Ectodermal cell (in vitro differentiated cells): ENCODE results near the gene HNRNPA3. TPM values are rescaled to one million over a fixed set of nuclear protein-coding genes. Genes with fewer than 3 reads are reported as not detected.

Source experiments
- H3K27ac ChIP-seq: 2 replicates; pipeline ENCODE4 v1.7.0; 2013; ENCODE audit warnings: mild to moderate bottlenecking, low read depth, low read length; ENCODE audit not compliant: insufficient read depth, poor library complexity, severe bottlenecking
- H3K27me3 ChIP-seq: 2 replicates; pipeline ENCODE4 v1.7.0; 2013; ENCODE audit warnings: mild to moderate bottlenecking, low read length; ENCODE audit not compliant: insufficient read depth, control insufficient read depth, poor library complexity, severe bottlenecking
- H3K36me3 ChIP-seq: one replicate; pipeline ENCODE4 v1.7.0; 2013; ENCODE audit warnings: low read length; ENCODE audit not compliant: control insufficient read depth, insufficient read depth
- H3K4me1 ChIP-seq: one replicate; pipeline ENCODE4 v1.7.0; 2013; ENCODE audit warnings: low read length; ENCODE audit not compliant: control insufficient read depth, insufficient read depth
- H3K4me3 ChIP-seq: 2 replicates; pipeline ENCODE4 v1.7.0; 2013; ENCODE audit warnings: low read depth, low read length, control low read depth; ENCODE audit not compliant: insufficient read depth
- H3K9me3 ChIP-seq: 2 replicates; pipeline ENCODE4 v1.7.0; 2013; ENCODE audit warnings: mild to moderate bottlenecking, low read length, moderate library complexity; ENCODE audit not compliant: control insufficient read depth
- WGBS, 2 experiments: methylation state at CpG; one replicate each; pipeline ENCODE4 v1.1.7; 2013; ENCODE audit warnings: missing lambda C conversion rate in 2 of 2; 5-methylcytosine and 5-hydroxymethylcytosine counted together
- polyA plus RNA-seq, 4 experiments: library from polyadenylated mRNA; stranded (reverse); fragments of 50-300 nt; gene quantifications; one replicate each; pipeline ENCODE4 v1.2.3, GENCODE V29; 2013

Gene HNRNPA3
- polyA plus RNA-seq (2013, experiment 1 of 4) = 485 TPM
- 446 TPM for polyA plus RNA-seq (2013, experiment 2 of 4)
- 245 TPM for polyA plus RNA-seq (2013, experiment 3 of 4)
- 269 TPM for polyA plus RNA-seq (2013, experiment 4 of 4)

DNA sequence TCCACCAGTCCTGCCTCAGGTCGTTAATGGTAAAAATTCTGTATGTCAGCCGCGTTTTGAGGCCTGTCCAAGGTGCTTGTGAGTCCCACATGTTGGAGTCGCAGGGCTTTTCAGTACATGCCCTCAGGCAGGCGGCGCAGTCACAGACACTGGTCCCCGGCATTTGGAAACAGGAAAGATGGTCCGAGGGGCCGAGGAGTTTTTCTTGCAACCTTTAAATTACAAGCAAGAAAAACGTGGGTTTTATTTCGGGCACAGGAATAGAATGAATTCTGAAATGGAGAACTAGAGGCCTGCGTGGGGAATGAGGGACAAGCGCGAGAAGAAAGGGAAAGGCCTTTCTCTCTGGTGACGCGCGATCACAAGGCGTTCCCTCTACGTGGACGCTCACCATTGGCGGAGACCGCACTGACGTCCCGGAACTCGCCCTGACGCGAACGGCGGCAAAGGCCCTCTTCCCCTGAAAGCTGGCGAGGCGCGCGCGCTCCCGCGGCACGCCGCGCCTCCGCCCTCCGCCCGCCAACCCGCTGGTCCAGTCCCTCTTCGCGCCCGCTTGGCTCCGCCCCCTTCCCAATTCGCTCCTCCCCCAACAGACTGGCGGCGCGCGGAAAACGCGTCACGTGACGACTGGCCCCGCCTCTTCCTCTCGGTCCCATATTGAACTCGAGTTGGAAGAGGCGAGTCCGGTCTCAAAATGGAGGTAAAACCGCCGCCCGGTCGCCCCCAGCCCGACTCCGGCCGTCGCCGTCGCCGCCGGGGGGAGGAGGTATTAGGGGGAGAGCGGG, at the start of gene HNRNPA3:
Gene HNRNPA3 (plus strand): TSS at position 689 of the 785 bp plus-strand sequence. CDS start 6 bp downstream, at position 695.
- H3K4me3 ChIP-seq = peak within 1 kb of the TSS; percentile 95
- WGBS, 2 experiments = 0 to 1% methylated on average over 74 of the region's 74 CpGs
- no peaks in the 10 kb centered on the region for H3K9me3 ChIP-seq
- H3K4me1 ChIP-seq = peaks cover 5% of the 10 kb centered on the region
- peaks cover 13% of the 10 kb centered on the region for H3K36me3 ChIP-seq
- no peaks in the 10 kb centered on the region for H3K27me3 ChIP-seq
- peak within 1 kb of the TSS; percentile 99 for H3K27ac ChIP-seq

DNA sequence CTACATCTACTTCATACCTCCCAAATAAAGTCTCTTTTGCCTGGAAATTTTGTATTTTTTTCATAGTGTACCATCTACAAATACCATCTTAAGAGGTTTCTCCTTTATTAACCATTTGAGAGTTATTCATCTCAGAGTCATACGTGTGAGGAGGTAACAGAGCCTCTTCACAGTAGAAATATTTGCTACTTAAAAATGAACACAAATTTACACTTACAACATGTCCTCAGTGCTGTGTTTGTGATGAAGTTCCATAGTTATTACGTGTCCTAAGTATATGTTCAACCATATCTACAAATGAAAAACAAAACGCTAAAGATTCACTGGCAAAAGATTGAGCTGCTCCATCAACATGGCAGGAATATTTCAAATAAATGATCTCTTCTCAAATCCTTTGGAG, 48.5 kb upstream of the HNRNPA3 start:
- WGBS, 2 experiments = 37 to 69% methylated on average over 2 to 3 of the region's 3 CpGs
- Histone ChIP-seq H3K27me3 (peaks cover 7% of the 10 kb centered on the region), H3K9me3 (no peaks in the 10 kb centered on the region), H3K4me3 (no peak overlapping the region), H3K4me1 (peaks cover 4% of the 10 kb centered on the region), H3K27ac (no peak overlapping the region), H3K36me3 (no peaks in the 10 kb centered on the region)

DNA sequence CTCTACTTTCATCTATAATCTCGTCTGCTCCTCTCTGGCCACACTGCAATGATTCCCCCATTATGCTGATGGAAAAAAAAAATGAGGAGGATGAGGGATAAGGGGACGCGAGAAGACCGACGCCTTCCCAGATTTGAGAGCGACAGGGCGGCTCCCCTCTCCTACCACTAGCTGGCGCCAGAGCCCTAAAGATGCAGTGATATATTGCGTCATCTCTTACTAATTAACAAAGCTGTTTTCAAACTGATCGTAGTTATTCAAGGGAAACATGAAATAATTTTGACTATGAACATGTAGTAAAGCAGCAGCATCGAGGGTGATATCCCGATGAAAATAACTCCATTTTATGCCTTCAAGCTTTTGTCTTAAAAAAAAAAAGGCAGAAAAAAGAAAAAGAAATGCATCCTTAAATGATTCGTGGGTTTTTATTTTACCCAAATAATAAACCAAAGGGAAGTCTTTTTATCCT, 48.0 kb upstream of the HNRNPA3 start:
- 5 to 11% methylated on average over 10 to 11 of the region's 13 CpGs for WGBS, 2 experiments
- no peaks in the 10 kb centered on the region for H3K9me3 ChIP-seq
- no peak overlapping the region for H3K27ac ChIP-seq
- peaks cover 4% of the 10 kb centered on the region for H3K4me1 ChIP-seq
- H3K4me3 ChIP-seq = no peak overlapping the region
- H3K27me3 ChIP-seq = peaks cover 7% of the 10 kb centered on the region
- no peaks in the 10 kb centered on the region for H3K36me3 ChIP-seq

DNA sequence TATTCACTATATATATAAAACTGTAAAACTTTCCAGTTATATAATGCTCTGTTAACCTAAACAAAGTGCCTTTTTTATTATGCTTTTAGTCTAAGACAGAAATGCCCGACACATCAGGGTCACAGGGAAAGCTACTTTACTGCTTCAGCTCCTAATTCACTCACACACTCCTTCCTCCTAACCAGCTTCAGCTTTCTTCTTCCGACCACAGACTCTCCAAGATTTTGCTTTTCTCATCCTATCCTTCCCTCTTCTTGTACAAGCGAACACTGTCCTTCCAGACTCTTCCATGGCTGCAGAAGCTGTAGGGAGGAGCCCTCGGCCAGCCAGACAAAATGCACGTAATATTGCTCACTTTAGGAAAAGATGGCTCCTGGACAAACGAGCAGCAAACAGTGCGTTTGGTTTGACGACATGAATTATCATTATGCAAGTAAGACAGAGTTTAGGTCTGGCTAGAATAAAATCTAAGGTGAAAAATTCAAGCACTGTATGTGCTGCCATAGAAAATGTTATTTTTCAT, 47.5 kb upstream of the HNRNPA3 start:
- Histone ChIP-seq H3K27ac (no peak overlapping the region), H3K9me3 (no peaks in the 10 kb centered on the region), H3K4me1 (peaks cover 4% of the 10 kb centered on the region), H3K36me3 (no peaks in the 10 kb centered on the region), H3K27me3 (peaks cover 7% of the 10 kb centered on the region), H3K4me3 (no peak overlapping the region)
- 76 to 80% methylated on average over 8 of the region's 8 CpGs for WGBS, 2 experiments

DNA sequence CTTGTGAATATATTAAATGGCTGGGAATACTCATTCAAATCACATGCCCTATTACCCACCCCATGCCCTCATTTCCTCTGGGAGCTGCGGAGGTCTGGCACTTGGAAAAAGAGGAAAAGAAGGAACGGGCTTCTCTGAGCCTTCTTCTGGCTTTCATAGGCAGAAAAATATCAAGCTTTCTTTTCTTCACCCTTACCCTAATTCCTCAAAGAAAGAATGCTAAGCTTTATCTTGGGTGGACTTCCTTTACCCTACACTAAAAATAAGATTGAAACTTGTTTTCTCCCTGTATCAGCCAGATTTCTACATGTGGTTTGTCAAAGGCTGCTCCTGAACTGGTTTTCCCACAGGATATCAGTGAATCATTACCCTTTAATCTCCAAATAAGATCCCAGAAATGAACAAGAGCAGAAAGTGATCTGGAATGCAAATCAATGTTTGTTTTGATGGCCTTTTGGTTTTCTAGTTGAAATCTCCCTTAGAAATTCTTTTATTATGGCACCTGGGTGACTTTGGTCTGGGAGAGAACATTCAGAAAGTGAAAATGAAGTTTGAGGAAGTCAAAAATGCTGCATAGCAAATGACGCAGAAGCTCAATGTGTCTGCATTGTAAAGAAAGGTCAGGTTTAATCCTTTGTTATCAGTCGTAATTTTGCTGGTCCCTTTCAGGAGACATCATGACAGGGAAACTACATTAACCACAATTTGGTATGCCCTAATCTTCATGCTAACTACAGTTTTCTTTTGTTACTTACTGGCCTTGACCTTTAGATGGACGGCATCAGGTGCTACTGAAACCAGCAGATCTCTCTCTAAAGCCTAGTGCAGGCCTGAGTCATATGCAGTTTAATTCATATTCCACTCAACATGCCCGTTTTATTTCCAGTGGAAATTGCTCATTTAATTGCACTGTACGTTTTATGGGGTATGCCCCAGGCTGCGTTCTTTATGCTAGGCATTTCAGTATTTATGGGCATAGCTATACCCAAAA, 46.6 kb upstream of the HNRNPA3 start:
- no peak overlapping the region for H3K27ac ChIP-seq
- peaks cover 4% of the 10 kb centered on the region for H3K4me1 ChIP-seq
- H3K4me3 ChIP-seq = no peak overlapping the region

DNA sequence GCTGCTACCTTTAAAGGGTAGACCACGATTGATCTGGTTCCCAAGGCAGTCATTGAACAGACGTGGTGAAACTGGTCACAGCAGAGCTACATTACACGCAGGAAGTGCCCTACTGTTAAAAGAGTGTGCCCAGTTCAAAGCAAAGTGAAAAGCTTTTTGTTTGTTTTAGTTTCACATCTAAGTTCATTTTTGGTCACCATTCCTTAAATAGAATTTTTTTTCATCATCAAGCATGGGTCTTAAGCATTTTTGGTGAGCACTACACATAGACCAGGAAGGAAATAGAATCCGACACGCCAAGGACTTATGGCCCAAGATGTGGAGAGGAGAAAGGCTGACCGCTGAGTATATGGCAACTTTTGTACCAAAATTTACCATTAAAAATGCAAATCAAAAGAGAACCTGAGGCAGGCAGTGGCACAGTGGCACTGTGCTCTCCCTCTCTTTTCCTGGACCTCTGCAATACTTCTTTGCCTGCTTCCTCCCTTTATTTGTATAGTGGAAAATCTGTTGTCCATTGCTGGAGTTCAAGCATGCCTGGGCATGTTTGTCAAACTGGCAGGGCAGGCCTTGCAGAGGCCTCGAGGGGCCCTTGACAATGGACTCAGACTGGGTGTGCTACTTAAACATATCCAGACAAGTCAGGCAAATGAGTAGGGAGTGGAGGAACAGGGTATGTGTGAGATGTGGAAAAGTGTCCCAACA, 42.6 kb upstream of the HNRNPA3 start:
- Histone ChIP-seq H3K4me1 (peaks cover under 1% of the 10 kb centered on the region), H3K27me3 (no peaks in the 10 kb centered on the region), H3K4me3 (no peak overlapping the region), H3K9me3 (no peaks in the 10 kb centered on the region), H3K27ac (no peak overlapping the region), H3K36me3 (no peaks in the 10 kb centered on the region)
- 90% methylated on average over 7 of the region's 7 CpGs for WGBS, 2 experiments

More for the DNA sequence above, 46.6 kb upstream of the HNRNPA3 start:
- WGBS, 2 experiments = 76 to 88% methylated on average over 7 to 8 of the region's 8 CpGs
- H3K36me3 ChIP-seq = no peaks in the 10 kb centered on the region
- H3K27me3 ChIP-seq = peaks cover 7% of the 10 kb centered on the region
- H3K9me3 ChIP-seq = no peaks in the 10 kb centered on the region

DNA sequence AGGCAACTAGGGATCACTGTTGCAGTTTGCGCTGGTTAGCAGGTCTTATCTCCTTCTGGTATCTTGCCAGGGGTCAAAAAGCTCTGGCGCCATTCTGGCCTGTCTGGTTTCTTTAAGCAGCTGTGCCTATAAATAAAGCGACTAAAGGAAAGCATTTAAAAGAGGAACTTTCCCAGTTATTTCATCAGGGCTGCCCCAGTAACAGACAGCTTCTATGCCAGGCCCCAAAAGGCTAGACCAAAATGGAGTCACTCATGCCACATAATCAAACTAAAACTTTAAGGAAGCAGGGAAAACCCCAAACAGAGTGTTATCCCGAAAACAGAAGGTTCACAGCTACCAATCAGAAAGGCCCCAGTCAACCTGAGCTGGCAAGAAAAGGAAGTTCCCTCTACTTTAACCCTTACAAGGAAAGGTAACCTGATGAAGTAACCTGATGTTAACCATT, 41.2 kb upstream of the HNRNPA3 start:
- no peak overlapping the region for H3K4me3 ChIP-seq
- no peaks in the 10 kb centered on the region for H3K9me3 ChIP-seq
- H3K27ac ChIP-seq = no peak overlapping the region
- H3K27me3 ChIP-seq = no peaks in the 10 kb centered on the region
- no peaks in the 10 kb centered on the region for H3K36me3 ChIP-seq
- 94 to 95% methylated on average over 4 of the region's 4 CpGs for WGBS, 2 experiments
- H3K4me1 ChIP-seq = no peaks in the 10 kb centered on the region

DNA sequence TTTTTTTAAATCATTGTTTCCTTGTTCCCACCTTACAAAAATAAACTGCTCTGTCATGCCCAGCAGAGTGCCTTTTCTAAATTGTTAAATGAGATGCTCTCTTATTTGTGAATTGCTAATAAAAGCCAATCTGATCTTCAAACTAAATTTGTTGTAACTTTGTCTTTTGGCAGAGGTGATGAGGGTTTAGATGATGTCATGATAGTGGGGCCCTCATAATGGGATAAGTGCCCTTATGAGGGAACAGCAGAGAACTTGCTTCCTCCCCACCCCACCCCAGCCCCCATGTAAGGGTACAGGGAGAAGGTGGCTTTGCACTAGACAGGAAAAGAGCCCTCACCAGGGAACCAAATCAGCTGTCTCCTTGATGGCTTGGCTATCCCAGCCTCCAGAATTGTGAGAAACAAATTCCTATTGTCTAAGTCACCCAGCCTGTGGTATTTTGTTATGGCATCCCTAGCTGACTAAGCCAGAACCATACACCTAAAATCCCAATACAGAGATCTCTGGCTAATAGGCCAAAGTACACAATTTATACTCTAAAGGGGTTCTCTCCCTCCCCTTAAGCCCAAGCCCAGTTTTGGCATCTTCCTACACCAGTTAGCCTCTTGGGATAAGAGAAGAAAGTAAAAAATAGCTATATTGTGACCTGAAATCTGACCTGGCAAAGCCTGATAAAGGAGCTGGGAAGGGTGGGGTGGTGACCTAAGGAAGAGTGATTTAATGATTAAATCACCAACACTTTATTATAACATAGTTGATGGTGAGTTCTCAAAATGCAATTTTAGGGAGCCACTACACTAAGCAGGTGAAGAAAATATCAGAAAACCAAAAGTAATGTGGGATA, 40.3 kb upstream of the HNRNPA3 start:
- Histone ChIP-seq H3K36me3 (no peaks in the 10 kb centered on the region), H3K4me3 (no peak overlapping the region), H3K27me3 (no peaks in the 10 kb centered on the region), H3K4me1 (no peaks in the 10 kb centered on the region), H3K27ac (no peak overlapping the region), H3K9me3 (no peaks in the 10 kb centered on the region)

DNA sequence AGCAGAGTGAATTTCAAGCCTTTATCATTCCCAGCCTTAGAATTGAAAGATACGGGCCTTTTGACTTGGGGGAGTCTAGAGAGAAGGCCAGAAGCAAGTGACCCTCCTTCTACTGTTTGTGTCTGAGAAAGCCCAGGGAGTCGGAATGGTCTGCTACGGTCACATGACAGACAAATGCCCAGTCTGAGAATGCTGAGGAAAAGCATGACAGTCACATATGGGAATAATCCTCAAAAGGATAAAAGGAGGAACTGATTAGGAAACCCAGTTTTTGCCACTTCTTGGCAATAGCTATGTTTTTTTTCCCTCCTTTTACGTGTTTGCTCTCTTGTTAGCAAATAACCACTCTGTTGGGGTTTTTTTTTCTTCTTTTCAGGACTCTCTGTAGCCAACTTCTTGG, 38.1 kb upstream of the HNRNPA3 start:
- Histone ChIP-seq H3K27me3 (no peaks in the 10 kb centered on the region), H3K4me1 (no peaks in the 10 kb centered on the region), H3K4me3 (no peak overlapping the region), H3K36me3 (no peaks in the 10 kb centered on the region), H3K27ac (no peak overlapping the region), H3K9me3 (no peaks in the 10 kb centered on the region)
- 84 to 85% methylated on average over 4 of the region's 4 CpGs for WGBS, 2 experiments
